Central memory CD4-positive, alpha-beta T cell (primary cell): ENCODE data around the gene NUAK1.
"Not testable (repeated sequence)": the region's sequence is repeated elsewhere in the genome, so short reads cannot be mapped to it uniquely, and the experiment has no call there.

ENCODE experiments used
- DNase-seq: peaks from one replicate; pipeline ENCODE4 v3.0.0; 2022

The NUAK1 gene

DNA sequence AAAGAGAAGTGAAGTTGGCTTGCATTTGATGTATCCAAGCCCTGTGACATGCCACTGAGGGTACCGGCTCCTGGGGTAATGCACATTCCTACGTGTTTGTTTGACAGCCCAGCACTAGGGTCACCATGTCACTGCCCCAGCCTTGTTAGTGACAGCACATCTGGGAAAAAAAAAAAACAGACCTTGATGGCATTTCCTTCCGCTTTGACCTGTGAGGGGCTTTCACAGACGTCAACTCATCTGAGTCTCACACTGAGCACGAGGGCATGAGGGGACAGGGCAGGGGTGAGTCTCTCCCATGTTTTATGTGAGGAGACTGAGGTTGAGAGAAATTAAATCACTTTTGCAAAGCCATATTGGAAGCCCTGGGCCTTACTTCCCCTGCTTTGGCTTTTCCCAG lies 111.5 kb downstream of the NUAK1 start:
- DNase-seq = no peak

DNA sequence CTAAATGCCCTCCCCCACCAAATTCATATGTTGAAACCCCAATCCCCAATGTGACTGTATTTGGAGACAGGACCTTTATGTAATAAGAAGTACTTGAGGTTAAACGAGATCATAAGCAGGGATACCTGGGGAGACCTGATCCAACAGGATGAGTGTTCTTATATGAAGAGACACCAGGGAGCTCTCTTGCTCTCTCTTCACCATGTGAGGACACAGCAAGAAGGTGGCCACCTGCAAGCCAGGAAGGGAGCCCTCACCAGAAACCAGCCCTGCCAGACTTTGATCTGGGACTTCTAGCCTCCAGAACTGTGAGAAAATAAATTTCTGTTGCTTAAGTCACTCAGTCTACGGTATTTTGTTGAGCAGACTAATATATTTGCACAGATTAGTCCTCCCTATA lies 113.6 kb downstream of the NUAK1 start:
- no peak for DNase-seq

DNA sequence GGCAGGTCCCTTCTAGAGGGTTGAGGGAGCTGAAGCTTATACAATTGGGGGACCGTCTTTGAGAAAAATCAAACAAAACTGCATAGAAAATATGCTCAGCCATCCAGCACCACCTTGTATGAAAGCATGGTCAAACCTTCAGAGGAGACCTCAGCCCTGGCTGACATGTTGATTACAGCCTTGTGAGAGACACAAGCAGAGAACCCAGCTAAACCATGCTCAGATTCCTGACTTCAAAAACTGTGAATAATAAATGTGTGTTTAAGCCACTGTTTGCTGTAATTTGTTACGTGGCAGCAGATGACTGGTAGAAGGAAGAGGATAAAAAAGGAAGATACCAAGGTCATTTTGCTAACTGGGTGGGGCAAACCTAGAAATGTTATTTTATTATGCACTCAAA lies 115.7 kb downstream of the NUAK1 start:
- DNase-seq = no peak

DNA sequence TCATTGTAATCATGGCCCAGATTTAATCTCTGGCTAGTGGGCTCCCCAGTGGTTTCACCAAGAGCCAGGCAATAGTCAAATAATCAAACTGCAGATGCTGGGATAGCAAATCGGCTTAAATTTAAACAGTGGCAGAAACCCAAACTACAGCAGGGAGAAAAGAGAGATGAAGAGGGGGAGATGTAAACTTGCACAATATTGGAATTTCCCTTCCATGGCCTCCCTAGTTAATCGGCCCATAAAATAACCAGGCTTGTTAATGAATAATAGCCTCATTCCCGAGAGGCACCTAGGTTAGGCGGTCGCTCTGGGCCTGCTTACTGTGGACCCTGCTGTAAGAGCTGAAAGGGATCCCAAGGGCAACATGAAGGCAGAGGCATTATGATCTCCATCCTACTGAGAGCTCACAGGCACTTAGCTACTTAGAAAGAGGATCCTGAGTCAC lies 116.2 kb downstream of the NUAK1 start:
- no peak for DNase-seq

DNA sequence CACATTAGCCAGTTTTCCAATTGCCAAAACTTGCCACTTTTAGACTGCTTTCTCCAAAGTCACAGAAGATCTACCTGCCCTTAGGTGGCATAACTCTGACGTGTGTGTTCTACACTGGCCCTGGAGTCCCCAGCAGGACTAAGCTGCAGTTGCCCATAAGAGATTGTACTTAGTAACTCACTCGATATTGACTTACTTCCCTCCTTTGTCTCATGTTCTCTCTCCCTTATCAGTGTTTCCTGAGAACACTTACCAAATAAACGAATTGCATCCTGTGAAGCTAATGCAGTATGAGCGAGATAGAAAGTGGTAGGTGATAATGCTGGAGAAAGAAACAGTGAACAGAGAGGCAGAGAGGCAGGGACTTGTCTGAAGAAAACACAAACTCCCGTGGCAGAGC lies 117.2 kb downstream of the NUAK1 start:
- DNase-seq = no peak

DNA sequence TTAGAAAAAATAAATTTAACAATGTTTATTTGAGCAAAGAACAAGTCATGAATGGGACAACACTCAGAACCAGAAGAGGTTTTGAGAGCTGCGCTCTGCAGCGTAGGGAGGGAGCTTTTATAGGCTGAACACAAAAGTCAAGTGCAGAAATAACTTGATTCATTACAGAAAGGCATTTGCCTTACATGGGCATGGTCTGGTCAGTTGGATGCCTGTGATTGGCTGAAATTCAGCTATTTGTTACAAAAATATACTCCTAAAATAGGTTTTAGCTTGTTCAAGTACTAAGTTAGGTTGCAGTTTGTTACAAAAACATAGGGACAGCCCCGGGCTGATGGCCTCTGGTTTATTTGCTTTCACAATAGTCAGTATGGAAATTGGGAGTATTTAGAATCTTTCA lies 118.0 kb downstream of the NUAK1 start:
- DNase-seq = no peak

DNA sequence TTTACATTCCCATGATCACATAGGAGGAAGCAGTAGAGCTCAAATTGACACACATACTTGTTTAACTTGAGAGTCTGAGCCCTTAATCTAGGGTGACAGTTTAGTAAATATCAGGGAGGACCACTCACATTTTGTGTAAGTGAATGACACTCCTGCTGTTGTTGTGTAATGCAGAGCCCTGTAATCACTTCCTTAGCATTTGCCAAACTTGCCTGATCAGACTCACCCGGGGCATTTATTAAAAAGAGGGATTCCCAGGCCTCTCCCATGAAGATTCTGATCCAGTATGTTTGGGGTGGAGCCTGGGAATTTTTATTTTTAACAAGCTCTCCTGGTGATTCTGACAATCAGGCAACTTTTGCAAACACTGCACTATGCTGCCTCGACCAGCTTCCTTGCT lies 119.6 kb downstream of the NUAK1 start:
- no peak for DNase-seq

DNA sequence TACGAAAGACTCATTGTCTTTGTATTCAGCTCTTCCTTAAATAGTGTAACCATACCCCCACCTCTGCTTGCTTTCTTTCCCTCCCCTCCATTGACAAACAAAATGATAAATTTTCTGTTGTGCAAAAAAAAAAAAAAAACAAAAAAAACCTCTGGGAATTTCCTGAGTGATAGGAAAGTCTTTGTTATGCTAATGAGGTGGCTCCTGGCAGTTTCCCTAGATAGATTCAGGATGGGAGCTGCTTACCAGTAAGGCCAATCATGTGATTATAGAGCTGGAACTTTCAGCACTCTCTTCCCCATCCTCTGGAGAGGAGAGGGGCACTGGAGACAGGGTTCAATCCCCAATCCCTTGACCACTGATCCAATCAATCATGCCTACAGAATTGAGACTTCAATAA lies 120.5 kb downstream of the NUAK1 start:
- DNase-seq = no peak

DNA sequence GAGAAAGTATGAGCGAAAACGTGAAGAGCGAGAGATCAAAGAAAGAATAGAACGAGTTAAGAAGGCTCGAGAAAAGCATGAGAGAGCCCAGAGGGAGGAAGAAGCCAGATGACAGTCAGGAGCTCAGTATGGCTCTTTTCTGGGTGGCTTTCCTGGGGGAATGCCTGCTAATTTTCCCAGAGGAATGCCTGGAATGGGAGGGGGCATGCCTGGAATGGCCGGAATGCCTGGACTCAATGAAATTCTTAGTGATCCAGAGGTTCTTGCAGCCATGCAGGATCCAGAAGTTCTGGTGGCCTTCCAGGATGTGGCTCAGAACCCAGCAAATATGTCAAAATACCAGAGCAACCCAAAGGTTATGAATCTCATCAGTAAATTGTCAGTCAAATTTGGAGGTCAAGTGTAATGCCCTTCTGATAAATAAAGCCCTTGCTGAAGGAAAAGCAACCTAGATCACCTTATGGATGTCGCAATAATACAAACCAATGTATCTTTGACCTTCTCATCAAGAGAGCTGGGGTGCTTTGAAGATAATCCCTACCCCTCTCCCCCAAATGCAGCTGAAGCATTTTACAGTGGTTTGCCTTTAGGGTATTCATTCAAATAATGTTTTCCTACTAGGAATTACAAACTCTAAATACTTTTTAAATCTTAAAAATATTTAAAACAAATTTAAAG lies 122.0 kb downstream of the NUAK1 start:
- DNase-seq = not testable (repeated sequence)

DNA sequence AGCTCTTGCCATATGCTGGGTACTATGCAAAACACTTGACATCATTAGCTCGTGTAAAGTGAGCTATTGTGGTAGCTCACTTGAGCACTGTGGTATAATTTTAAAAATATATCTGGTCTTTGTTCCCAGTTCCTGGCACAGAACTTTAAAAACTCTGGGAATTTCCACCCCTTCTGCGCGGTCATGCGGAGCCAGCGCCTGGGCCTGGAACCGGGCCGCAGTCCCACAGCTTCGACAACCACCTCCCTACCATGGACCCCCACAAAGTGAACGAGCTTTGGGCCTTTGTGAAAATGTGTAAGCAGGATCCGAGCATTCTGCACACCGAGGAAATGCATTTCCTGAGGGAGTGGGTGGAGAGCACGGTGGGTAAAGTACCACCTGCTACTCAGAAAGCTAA lies 123.1 kb downstream of the NUAK1 start:
- DNase-seq = no peak

DNA sequence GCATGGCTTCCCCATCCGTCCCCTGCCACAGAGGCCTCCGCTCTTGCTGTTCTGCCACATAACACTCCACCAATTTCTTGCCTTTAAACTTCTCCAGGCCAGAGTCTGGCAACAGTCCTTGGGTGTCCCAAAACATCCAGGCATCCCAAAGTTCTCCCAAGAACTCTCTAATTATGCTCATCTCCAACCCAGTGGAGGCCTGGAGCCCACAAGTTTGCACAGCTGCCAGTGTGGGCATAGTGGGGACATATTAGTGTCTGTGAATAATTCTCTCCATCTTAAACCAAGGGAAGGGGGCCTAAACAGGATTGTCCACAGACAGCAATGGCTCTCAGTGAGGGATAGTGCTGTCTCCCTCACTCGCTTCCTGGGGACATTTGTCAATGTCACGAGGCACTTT lies 124.8 kb downstream of the NUAK1 start:
- DNase-seq = no peak
